GM21360 (cell line): ENCODE data around the gene ENC1.

Experiments used
- ATAC-seq: cut with Tn5 transposase; IDR thresholded peaks from one replicate; pipeline ENCODE4 v1.9.1; 2021; ENCODE audit warnings: mild to moderate bottlenecking, moderate library complexity; ENCODE audit not compliant: unreplicated experiment

Gene ENC1

GRCh38 chr5:74616236-74617146, 24.0 kb downstream of the ENC1 start:
- no peak for ATAC-seq

- no peak for ATAC-seq
Measured at GRCh38 chr5:74613283-74613682, 27.2 kb downstream of the ENC1 start.

GRCh38 chr5:74612045-74612444, 28.5 kb downstream of the ENC1 start:
- ATAC-seq = no peak

GRCh38 chr5:74608736-74609601, 31.6 kb downstream of the ENC1 start:
- no peak for ATAC-seq

- ATAC-seq = no peak
Measured at GRCh38 chr5:74605759-74606158, 34.8 kb downstream of the ENC1 start.

- ATAC-seq = no peak
Measured at GRCh38 chr5:74603376-74603775, 37.2 kb downstream of the ENC1 start.

- ATAC-seq = no peak
Measured at GRCh38 chr5:74599148-74599547, 41.4 kb downstream of the ENC1 start.

GRCh38 chr5:74598731-74599130, 41.8 kb downstream of the ENC1 start:
- no peak for ATAC-seq

GRCh38 chr5:74596927-74597326, 43.6 kb downstream of the ENC1 start:
- no peak for ATAC-seq

- no peak for ATAC-seq
Measured at GRCh38 chr5:74595143-74595925, 45.2 kb downstream of the ENC1 start.

GRCh38 chr5:74594137-74595040, 46.1 kb downstream of the ENC1 start:
- no peak for ATAC-seq

- no peak for ATAC-seq
Measured at GRCh38 chr5:74589204-74590056, 51.1 kb downstream of the ENC1 start.

- ATAC-seq = no peak
Measured at GRCh38 chr5:74588415-74588814, 52.1 kb downstream of the ENC1 start.

GRCh38 chr5:74587890-74588289, 52.6 kb downstream of the ENC1 start:
- no peak for ATAC-seq

- no peak for ATAC-seq
Measured at GRCh38 chr5:74587300-74587699, 53.2 kb downstream of the ENC1 start.

- ATAC-seq = no peak
Measured at GRCh38 chr5:74586856-74587255, 53.7 kb downstream of the ENC1 start.

GRCh38 chr5:74582853-74583252, 57.7 kb downstream of the ENC1 start:
- ATAC-seq = no peak

GRCh38 chr5:74581988-74582365, 58.6 kb downstream of the ENC1 start:
- ATAC-seq = no peak

GRCh38 chr5:74580729-74581109, 59.8 kb downstream of the ENC1 start:
- ATAC-seq = no peak
